HG03442 (cell line): Measurements from ENCODE around the gene ZFYVE21.
A peak's percentile ranks its signal among the peaks of the same experiment; 100 is the strongest.

ENCODE experiments used
- ATAC-seq: cut with Tn5 transposase; IDR thresholded peaks from one replicate; pipeline ENCODE4 v1.9.1; 2021; ENCODE audit warnings: mild to moderate bottlenecking, moderate library complexity; ENCODE audit not compliant: unreplicated experiment

The ZFYVE21 gene

GRCh38 chr14:103715052-103716000 lies at the start of gene ZFYVE21, which contains the start of gene XRCC3:
Gene ZFYVE21 (plus strand): TSS chr14:103715810. CDS start chr14:103715842, 32 bp downstream.
Gene XRCC3 (minus strand): TSS chr14:103715451. CDS start chr14:103711087, 4,364 bp downstream.
- peak; percentile 93 for ATAC-seq

- no peak for ATAC-seq
These were observed 47.9 kb upstream of the ZFYVE21 start for GRCh38 chr14:103667671-103668070.

- no peak for ATAC-seq
These were observed 47.5 kb upstream of the ZFYVE21 start for GRCh38 chr14:103668117-103668516.

GRCh38 chr14:103669370-103669769 lies 46.2 kb upstream of the ZFYVE21 start:
- ATAC-seq = no peak

GRCh38 chr14:103671911-103672310 lies 43.7 kb upstream of the ZFYVE21 start:
- no peak for ATAC-seq

- ATAC-seq = no peak
These were observed 39.7 kb upstream of the ZFYVE21 start for GRCh38 chr14:103675957-103676356.

- ATAC-seq = no peak
These were observed 38.5 kb upstream of the ZFYVE21 start for GRCh38 chr14:103676881-103677675.

- ATAC-seq = peak; percentile 50
These were observed 36.3 kb upstream of the ZFYVE21 start for GRCh38 chr14:103679351-103679750.

GRCh38 chr14:103680491-103681231 lies 34.9 kb upstream of the ZFYVE21 start:
- ATAC-seq = no peak

GRCh38 chr14:103683139-103683538 lies 32.5 kb upstream of the ZFYVE21 start:
- ATAC-seq = no peak

- ATAC-seq = no peak
These were observed 31.1 kb upstream of the ZFYVE21 start for GRCh38 chr14:103684471-103684870.

GRCh38 chr14:103684871-103685270 lies 30.7 kb upstream of the ZFYVE21 start:
- no peak for ATAC-seq

- ATAC-seq = no peak
These were observed 30.1 kb upstream of the ZFYVE21 start for GRCh38 chr14:103685276-103686211.

GRCh38 chr14:103686831-103687485 lies 28.7 kb upstream of the ZFYVE21 start:
- ATAC-seq = no peak

- ATAC-seq = no peak
These were observed 27.9 kb upstream of the ZFYVE21 start for GRCh38 chr14:103687712-103688111.

GRCh38 chr14:103688441-103688840 lies 27.2 kb upstream of the ZFYVE21 start:
- no peak for ATAC-seq

GRCh38 chr14:103688906-103689902 lies 26.4 kb upstream of the ZFYVE21 start:
- ATAC-seq = peak; percentile 43

- ATAC-seq = no peak
These were observed 25.3 kb upstream of the ZFYVE21 start for GRCh38 chr14:103690332-103690731.
